ENCODE measurements around the gene CAMK2G.

DNA sequence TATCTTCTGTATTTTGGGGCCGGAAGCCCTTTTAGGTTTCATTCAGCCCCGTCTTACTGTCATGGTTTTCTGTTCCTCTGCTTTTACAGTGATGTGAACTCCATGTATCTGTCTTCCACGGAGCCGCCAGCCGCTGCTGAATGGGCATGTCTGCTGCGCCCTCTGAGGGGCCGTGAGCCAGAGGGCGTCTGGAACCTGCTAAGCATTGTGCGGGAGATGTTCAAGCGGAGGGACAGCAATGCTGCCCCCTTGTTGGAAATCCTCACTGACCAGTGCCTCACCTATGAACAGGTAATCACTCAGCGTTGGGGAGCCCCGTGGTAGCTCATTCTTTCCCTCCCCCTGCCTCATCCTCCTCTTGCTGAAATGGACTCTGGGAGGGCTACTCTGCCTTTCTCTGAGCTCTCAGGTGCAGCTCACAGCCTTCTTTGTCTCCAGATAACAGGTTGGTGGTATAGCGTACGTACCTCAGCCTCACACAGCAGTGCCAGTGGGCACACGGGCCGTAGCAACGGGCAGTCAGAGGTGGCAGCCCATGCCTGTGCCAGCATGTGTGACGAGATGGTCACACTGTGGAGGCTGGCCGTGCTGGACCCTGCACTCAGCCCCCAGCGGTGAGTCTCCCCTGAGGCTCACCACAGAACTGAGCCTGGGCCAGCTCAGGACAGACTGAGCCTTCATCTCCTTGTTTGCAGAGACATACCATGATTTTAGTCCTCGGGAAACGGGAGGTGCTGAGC lies 83.3 kb downstream of the CAMK2G start:
- TF ChIP-seq, protein P1, sequence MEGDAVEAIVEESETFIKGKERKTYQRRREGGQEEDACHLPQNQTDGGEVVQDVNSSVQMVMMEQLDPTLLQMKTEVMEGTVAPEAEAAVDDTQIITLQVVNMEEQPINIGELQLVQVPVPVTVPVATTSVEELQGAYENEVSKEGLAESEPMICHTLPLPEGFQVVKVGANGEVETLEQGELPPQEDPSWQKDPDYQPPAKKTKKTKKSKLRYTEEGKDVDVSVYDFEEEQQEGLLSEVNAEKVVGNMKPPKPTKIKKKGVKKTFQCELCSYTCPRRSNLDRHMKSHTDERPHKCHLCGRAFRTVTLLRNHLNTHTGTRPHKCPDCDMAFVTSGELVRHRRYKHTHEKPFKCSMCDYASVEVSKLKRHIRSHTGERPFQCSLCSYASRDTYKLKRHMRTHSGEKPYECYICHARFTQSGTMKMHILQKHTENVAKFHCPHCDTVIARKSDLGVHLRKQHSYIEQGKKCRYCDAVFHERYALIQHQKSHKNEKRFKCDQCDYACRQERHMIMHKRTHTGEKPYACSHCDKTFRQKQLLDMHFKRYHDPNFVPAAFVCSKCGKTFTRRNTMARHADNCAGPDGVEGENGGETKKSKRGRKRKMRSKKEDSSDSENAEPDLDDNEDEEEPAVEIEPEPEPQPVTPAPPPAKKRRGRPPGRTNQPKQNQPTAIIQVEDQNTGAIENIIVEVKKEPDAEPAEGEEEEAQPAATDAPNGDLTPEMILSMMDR (IDR thresholded peaks at IDR 0.05 in 4 of 5, conservative IDR thresholded peaks at IDR 0.05 in 1 of 5): no peak
- no peak for TF ChIP-seq POLR2A (IDR thresholded peaks at IDR 0.05)
